Gastrocnemius medialis (tissue), 4 donors: ENCODE results near the gene FBXO42.

Experiments
- CTCF ChIP-seq, 5 experiments: fragments of 450-650 bp in 3 of 5; fragments of 200-600 bp in 2 of 5; sonication (generic) in 2 of 5; IDR thresholded peaks in 4 of 5; conservative IDR thresholded peaks in 1 of 5; 1 replicate in 4 of 5; 2 replicates in 1 of 5; pipeline ENCODE4 v1.5.1; 2016 to 2019; ENCODE audit warnings: antibody characterized with exemption in 5 of 5, mild to moderate bottlenecking in 3 of 5, moderate library complexity in 3 of 5
- POLR2A ChIP-seq, 2 donors: fragments of 450-650 bp; IDR thresholded peaks; one replicate each; pipeline ENCODE4 v1.6.1; 2017; ENCODE audit warnings: antibody characterized with exemption in 2 of 2, mild to moderate bottlenecking in 2 of 2, moderate library complexity in 2 of 2

GRCh38 chr1:16202281-16203210, 149.7 kb downstream of the FBXO42 start:
- TF ChIP-seq CTCF (IDR thresholded peaks at IDR 0.05 in 4 of 5, conservative IDR thresholded peaks at IDR 0.05 in 1 of 5) (no peak), POLR2A (IDR thresholded peaks at IDR 0.05) (no peak)
